Stimulated activated CD8-positive, alpha-beta memory T cell treated with anti-CD3 and anti-CD28 coated beads, Interleukin-15, amount 100 ng/mL, for 4 hours (primary cell): ENCODE results near the gene ADAM17.

Source experiments
- DNase-seq, 2 donors: peaks; one replicate each; pipeline ENCODE4 v3.0.0-alpha.2; 2020; ENCODE audit warnings: low read depth in 2 of 2

Gene ADAM17

GRCh38 chr2:9471206-9471605, 84.4 kb downstream of the ADAM17 start:
- no peak for DNase-seq

GRCh38 chr2:9467687-9468086, 87.9 kb downstream of the ADAM17 start:
- no peak for DNase-seq

- DNase-seq = no peak
Observed at GRCh38 chr2:9466147-9466683, 89.4 kb downstream of the ADAM17 start.

- DNase-seq = no peak
Observed at GRCh38 chr2:9465170-9465569, 90.5 kb downstream of the ADAM17 start.

- no peak for DNase-seq
Observed at GRCh38 chr2:9463698-9464034, 92.0 kb downstream of the ADAM17 start.

- DNase-seq = no peak
Observed at GRCh38 chr2:9462886-9463697, 92.5 kb downstream of the ADAM17 start.

GRCh38 chr2:9462313-9462712, 93.3 kb downstream of the ADAM17 start:
- no peak for DNase-seq

- DNase-seq = no peak
Observed at GRCh38 chr2:9461079-9461478, 94.6 kb downstream of the ADAM17 start.

GRCh38 chr2:9460441-9461017, 95.1 kb downstream of the ADAM17 start:
- DNase-seq = no peak

- DNase-seq = no peak
Observed at GRCh38 chr2:9451231-9451630, 104.4 kb downstream of the ADAM17 start.

GRCh38 chr2:9445089-9445488, 110.5 kb downstream of the ADAM17 start:
- DNase-seq = no peak

GRCh38 chr2:9443526-9443925, 112.1 kb downstream of the ADAM17 start:
- DNase-seq = no peak

GRCh38 chr2:9441556-9441955, 114.1 kb downstream of the ADAM17 start:
- no peak for DNase-seq

GRCh38 chr2:9440058-9440727, 115.4 kb downstream of the ADAM17 start:
- DNase-seq = no peak

- no peak for DNase-seq
Observed at GRCh38 chr2:9439536-9439935, 116.1 kb downstream of the ADAM17 start.
